DMS 273 (cell line): Measurements from ENCODE around the gene FADS6.

Experiments used
- DNase-seq: peaks from one replicate; lab custom pipeline; 2025; ENCODE audit not compliant: unreplicated experiment; lab: John Stamatoyannopoulos, UW

FADS6 gene, protein sequence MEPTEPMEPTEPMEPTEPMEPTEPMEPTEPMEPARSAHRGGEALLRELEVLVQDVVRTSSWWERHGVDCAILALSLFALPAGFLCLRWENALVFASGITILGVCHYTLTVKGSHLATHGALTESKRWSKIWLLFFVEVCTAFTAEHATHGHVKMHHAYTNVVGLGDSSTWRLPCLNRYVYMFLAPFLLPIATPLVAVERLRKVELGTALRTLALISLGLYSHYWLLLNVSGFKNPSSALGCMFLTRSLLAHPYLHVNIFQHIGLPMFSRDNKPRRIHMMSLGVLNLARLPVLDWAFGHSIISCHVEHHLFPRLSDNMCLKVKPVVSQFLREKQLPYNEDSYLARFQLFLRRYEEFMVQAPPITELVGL

GRCh38 chr17:74892974-74893911, at the start of gene FADS6:
FADS6 (minus strand) TSS chr17:74893633; CDS start chr17:74893595, 38 bp downstream.
- no peak for DNase-seq

GRCh38 chr17:74941128-74941725, 47.8 kb upstream of the FADS6 start:
- no peak for DNase-seq

DNA sequence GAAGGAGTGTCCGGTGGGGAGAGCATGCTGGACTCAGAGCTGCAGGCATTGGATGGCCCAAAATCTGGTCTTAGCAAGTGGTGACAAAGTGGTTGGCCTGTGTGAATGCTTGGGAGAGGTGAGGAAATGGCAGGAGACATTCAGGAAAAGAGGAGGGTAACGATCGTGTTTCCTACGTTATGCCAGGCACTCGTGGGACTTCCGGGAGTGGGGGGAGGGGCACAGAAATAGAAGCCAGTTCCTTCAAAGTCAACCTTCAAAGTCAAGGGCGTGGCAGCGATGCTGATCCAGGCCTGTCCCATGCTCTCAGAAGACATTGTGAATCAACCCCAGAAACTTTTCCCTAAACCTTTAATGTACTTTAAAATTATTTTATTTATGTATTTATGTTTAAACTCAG, 46.1 kb upstream of the FADS6 start:
- DNase-seq = no peak

DNA sequence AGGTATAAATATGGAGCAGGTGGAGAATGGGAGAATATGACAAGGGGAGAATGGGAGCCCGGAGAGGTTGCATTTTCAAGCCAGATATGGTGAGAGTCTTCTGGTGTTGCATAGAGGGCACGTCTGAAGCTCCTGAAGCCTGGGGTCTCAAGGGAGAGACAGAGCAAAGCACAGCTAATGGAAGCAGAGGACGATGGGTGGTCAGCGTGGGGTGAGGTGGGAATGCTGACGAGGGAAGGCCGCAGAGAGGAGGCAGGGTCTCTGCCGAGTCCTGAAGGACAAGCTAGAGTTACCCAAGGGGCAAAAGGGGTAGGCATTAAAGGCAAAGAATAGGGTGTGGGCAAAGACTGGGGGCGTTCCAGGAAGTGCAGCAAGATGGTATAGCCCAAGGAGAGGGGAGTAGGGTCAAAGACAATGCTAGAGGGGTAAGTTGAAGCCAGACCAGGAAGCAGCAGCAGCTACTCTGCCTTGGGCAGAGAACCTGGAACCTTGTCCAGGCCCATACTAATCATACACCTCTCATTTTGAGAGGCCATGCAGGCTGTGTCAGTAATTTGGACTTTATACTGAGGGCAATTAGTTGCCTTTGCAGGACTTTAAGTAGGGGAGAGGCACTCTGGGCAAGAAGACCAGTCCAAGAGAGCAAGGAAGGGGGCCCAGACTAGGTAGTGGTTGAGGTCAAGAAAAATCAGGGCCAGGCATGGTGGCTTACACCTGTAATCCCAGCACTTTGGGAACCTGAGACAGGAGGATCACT, 44.9 kb upstream of the FADS6 start:
- DNase-seq = no peak

DNA sequence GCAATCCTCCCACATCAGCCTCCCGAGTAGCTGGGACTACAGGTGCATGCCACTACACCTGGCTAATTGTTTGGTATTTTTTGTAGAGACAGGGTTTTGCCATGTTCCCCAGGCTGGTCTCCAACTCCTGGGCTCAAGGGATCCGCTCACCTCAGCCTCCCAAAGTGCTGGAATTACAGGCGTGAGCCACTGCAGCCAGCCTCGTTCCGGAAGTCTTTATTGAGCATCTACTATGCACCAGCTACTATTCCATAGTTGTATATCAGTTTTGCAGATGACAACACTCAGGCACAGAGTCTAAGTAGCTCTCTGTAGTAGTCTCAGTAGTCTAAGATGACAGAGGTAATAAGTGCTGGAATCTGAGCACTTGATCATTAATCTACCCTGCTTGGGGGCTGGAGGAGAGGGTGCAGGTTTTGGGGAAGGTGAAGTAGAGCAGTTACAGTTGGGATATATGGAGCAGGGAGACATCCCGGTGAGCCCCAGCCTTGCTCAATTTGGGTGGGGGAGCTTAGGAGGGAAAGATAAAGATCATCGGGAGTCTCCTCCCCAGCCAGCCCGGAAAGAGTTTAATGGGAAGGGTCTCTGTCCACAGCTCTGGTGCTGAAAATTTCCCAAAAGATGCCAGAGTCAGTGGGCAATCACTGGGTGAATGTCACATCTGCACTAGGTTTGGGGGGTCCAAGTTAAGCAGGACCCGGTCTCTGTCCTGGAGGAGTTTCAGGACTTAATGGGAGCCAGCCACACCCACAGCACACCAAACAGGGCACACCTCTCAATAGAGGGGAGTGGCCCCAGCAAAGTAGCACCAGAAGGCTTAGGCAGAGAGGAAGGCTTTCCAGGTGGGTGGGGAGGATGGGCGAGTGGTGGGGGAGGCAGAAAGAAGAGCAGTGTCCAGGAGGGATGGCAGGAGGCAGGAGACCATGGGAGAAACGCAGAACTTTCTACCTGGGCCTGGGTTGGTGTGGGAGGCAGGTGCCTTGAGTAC, 43.9 kb upstream of the FADS6 start:
- no peak for DNase-seq

DNA sequence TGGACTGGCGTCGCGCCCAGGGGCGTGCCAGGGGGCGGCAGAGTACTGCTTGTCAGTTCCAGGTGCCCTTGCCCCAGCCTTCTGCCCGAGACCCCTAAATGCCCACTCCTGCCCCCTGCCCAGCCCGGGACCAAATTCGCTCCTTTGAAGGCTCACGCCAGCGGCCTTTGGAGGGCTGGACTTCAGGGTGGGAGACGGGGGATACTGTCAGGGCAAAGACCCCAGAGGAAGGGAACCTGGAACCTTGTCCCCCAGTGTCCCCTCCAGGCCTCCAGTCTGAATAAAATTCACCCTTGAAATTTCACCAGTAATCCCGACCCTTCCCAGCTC, 43.0 kb upstream of the FADS6 start:
- no peak for DNase-seq

DNA sequence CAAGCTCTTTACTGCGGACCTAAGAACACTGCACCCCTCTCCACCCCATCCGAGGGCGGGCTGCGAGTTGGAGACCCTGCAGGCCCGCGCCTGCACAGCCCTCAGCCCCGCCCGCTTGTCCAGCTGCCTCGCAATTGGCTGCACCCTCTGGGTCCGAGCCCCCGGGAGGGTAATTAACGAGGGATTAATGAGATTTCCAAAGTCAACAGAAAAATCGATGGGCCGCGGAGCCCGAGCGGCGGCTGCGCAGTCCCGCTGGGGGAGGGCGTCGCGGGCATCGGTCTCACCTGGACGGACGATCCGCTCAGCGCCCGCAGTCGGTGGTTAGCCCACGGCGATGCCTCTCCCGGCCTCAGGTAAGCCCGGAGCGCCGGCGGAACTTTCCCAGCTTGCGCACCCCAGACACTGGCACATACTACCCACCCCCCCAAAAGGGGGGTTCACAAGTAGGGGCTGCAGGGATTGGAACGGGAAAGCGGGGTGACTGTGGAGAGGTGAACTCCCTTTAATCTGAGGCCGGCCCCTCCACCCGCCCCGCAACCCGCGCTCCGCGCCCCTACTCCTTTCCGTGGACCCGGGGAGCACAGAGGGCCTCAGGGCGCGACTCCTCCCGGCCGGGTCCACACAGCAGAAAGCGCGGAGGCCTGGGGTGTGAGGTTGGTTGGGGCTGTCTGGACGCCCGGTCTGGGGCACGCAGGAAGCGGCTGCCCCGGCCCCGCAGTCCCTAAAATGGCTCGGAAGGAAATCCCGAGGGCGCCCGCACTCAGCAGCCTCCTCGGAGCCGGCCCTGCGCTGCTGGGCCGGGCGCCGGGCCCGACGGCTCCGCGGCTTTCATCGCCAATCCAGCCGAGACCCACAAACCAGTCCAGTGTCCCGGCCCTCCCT, 42.4 kb upstream of the FADS6 start, which contains the start of gene OTOP3:
Gene OTOP3 (plus strand): TSS at position 314 of the 885 bp plus-strand sequence. CDS start 24 bp downstream, at position 338.
- DNase-seq = peak; percentile 44

- DNase-seq = no peak
Observed at GRCh38 chr17:74935048-74935447, 41.6 kb upstream of the FADS6 start.

DNA sequence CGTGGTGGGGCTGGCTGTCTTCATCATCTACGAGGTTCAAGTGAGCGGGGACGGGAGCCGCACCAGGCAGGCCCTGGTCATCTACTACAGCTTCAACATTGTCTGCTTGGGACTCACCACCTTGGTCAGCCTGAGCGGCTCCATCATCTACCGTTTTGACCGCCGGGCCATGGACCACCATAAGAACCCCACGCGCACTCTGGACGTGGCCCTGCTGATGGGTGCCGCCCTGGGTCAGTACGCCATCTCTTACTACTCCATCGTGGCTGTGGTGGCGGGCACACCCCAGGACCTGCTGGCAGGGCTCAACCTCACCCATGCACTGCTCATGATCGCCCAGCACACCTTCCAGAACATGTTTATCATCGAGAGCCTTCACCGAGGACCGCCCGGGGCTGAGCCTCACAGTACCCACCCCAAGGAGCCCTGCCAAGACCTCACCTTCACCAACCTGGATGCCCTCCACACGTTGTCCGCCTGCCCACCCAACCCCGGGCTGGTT, 37.2 kb upstream of the FADS6 start:
- no peak for DNase-seq

GRCh38 chr17:74928786-74929185, 35.4 kb upstream of the FADS6 start:
- DNase-seq = no peak

- DNase-seq = no peak
Observed at GRCh38 chr17:74925242-74925641, 31.8 kb upstream of the FADS6 start.

DNA sequence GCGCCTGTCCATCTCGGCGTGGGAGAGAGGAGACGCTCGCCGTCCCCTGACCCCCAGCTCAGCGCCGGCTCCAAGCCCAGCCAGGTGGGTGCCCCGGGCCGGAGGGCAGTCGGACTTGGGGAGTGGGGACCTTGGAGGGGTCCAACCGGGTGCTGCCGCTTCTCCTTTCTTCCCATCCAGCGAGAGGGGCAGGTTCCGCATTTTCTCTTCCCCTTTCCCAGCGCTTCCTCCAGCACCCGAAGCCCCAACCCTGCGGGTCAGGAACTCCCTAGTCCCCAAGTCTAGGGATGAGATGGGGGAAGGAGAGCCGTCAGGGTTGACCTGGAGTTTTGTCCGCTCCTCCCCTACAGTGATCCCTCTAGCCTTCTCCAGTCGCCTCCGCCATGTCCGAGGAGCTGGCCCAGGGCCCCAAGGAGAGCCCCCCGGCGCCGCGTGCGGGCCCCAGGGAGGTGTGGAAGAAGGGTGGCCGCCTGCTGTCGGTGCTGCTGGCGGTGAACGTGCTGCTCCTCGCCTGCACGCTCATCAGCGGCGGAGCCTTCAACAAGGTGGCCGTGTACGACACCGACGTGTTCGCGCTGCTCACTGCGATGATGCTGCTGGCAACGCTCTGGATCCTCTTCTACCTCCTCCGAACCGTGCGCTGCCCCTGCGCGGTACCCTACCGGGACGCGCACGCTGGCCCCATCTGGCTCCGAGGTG, 31.0 kb upstream of the FADS6 start, which contains the start of gene OTOP2:
Gene OTOP2 (plus strand): TSS at position 24 of the 699 bp plus-strand sequence. CDS start 360 bp downstream, at position 384.
- no peak for DNase-seq

- DNase-seq = peak; percentile 79
Observed at GRCh38 chr17:74923538-74924249, 30.3 kb upstream of the FADS6 start.

GRCh38 chr17:74922694-74923537, 29.5 kb upstream of the FADS6 start, which contains the start of gene USH1G:
USH1G (minus strand) TSS chr17:74923255; CDS start chr17:74923073, 182 bp downstream.
- peak; percentile 57 for DNase-seq

DNA sequence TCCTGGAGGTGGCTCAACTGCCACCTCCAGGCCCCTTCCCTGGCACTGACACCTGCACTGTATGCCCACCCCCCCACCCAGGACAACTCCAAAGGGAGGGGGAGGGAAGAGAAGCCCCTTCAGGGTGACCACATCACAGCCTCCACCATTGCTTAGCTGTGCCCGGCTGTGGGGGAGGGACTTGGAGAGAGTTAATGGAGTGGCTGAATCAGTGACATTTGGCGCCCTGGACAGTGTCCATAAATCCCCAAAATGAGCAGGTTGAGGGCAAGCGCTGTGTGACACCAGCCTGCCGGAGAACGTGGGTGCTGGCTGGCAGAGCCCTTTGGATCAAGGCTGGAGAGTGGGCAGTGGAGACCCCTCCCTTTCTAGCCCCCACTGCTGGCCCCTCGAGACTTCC, 28.7 kb upstream of the FADS6 start:
- DNase-seq = no peak

- DNase-seq = no peak
Observed at GRCh38 chr17:74921769-74922168, 28.3 kb upstream of the FADS6 start.
